Lower leg skin (tissue), 4 donors: ENCODE measurements around the gene FOXC2. TPM values are rescaled to one million over a fixed set of nuclear protein-coding genes. Genes with fewer than 3 reads are reported as not detected.

Experiments
- DNase-seq, 2 donors: peaks; one replicate each; pipeline ENCODE4 v3.0.0-alpha.2; 2019; ENCODE audit warnings: low spot score in 2 of 2
- H3K4me3 ChIP-seq: fragments of 200-600 bp; sonication (generic); 2 replicates; pipeline ENCODE4 v1.5.1; 2017; ENCODE audit warnings: mild to moderate bottlenecking, low read depth; ENCODE audit not compliant: poor library complexity, severe bottlenecking
- POLR2A ChIP-seq, 2 donors: fragments of 450-650 bp; IDR thresholded peaks; one replicate each; pipeline ENCODE4 v1.6.1; 2016 to 2017; ENCODE audit warnings: antibody characterized with exemption in 2 of 2, mild to moderate bottlenecking in 1 of 2, moderate library complexity in 1 of 2
- WGBS, 2 donors: methylation state at CpG; one replicate each; pipeline ENCODE4 v1.1.5; 2018; 5-methylcytosine and 5-hydroxymethylcytosine counted together
- intact Hi-C: fragments of 100-400 bp; cut with DNase I; formaldehyde crosslinking; loops from one replicate; pipeline ENCODE4 v1.15.0; 2023; ENCODE audit warnings: low total_unique reads
- total RNA-seq, 4 donors: library from RNA; depleted of rRNA; stranded (reverse); fragments of >200 nt; gene quantifications; one replicate each; pipeline ENCODE4 v1.1.0, GENCODE V29; 2016
- TF ChIP-seq, protein P1 (sequence below), 3 donors: fragments of 450-650 bp; IDR thresholded peaks; one replicate each; pipeline ENCODE4 v1.5.1; 2016; ENCODE audit warnings: antibody characterized with exemption in 3 of 3, mild to moderate bottlenecking in 3 of 3, moderate library complexity in 2 of 3

FOXC2 gene
- total RNA-seq, 4 donors from 2014 or later, result 0.16 to 0.32 (median 0.17) TPM; not detected in 1

- 67 to 79% methylated on average over 2 of the region's 2 CpGs for WGBS, 2 donors
- intact Hi-C loops, result no loop called here
- TF ChIP-seq, protein P1, sequence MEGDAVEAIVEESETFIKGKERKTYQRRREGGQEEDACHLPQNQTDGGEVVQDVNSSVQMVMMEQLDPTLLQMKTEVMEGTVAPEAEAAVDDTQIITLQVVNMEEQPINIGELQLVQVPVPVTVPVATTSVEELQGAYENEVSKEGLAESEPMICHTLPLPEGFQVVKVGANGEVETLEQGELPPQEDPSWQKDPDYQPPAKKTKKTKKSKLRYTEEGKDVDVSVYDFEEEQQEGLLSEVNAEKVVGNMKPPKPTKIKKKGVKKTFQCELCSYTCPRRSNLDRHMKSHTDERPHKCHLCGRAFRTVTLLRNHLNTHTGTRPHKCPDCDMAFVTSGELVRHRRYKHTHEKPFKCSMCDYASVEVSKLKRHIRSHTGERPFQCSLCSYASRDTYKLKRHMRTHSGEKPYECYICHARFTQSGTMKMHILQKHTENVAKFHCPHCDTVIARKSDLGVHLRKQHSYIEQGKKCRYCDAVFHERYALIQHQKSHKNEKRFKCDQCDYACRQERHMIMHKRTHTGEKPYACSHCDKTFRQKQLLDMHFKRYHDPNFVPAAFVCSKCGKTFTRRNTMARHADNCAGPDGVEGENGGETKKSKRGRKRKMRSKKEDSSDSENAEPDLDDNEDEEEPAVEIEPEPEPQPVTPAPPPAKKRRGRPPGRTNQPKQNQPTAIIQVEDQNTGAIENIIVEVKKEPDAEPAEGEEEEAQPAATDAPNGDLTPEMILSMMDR (IDR thresholded peaks at IDR 0.05), result no peak
- TF ChIP-seq POLR2A (IDR thresholded peaks at IDR 0.05), result no peak
- H3K4me3 ChIP-seq, result no peak overlapping the region
- peak in 1 of 2 donors; percentile 31 for DNase-seq
Observed at GRCh38 chr16:86601356-86601755, 34.7 kb downstream of the FOXC2 start.

DNA sequence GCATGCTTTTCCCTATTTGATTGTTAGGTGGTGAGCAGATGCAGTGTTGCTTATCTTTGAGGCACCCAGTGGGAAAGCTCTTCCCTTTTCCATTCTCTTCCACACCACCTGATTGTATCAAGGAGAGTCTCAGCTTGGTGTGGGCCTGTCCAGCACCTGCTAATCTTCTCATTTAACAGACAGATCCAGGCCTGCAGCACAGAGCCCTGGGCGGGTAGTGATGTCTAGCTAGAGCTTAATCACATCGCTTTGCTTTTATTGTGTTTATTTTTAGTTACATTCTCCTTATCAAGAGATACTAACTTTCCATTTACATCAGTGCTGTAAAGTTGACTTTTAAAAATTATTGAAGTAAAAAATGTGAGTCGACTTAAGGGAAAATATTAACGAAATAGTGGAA is 35.9 kb downstream of the FOXC2 start:
- no peak overlapping the region for H3K4me3 ChIP-seq
- peak in 1 of 2 donors; percentile 23 for DNase-seq
- TF ChIP-seq POLR2A (IDR thresholded peaks at IDR 0.05), result no peak
- TF ChIP-seq, protein P1 (IDR thresholded peaks at IDR 0.05), result no peak
- intact Hi-C loops, result no loop called here
- 55 to 63% methylated on average over 4 of the region's 4 CpGs for WGBS, 2 donors

DNA sequence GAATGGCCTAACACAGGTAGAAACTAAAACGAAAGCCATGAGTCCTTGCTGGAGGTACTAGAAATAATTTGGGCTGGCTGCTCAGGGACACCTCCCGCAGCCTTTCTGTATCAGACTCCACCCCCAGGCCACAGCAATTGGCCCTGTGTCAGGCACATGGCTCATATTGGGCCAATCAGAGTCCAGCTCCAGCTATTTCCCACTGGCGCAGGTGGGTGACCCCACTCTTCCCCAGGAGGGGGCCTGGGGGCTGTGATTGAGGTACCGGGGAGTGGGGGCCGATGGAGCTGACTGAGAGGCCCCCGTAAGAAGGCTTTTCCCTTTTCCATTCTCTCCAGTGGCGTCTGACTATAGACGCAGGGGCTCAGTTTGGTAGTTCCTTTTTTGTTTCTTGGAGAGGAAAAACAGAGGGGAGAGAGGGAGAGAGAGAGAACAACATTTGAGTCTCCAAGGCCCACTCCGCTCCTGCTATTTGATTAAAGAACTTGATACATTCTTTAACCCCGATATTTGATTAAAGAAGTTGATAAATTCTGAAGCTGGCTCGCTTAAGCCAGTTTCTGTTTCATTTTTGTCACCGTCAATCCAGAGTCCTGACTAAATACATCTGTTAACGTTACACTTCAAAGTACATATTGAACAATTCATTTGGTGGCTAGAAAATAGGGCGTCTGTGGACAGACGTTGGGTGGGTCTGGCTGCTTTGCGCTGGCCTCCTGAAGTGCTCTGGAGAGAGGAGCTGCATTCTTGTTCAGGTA is 38.0 kb downstream of the FOXC2 start:
- WGBS, 2 donors, result 48 to 54% methylated on average over 16 of the region's 16 CpGs
- peak in 1 of 2 donors; percentile 78 for DNase-seq
- intact Hi-C loops, result no loop called here
- TF ChIP-seq POLR2A (IDR thresholded peaks at IDR 0.05), result no peak
- TF ChIP-seq, protein P1 (IDR thresholded peaks at IDR 0.05), result no peak
- no peak overlapping the region for H3K4me3 ChIP-seq

- DNase-seq, result no peak
- WGBS, 2 donors, result 93 to 100% methylated on average over 3 of the region's 3 CpGs
- H3K4me3 ChIP-seq, result no peak overlapping the region
- intact Hi-C loops, result no loop called here
- TF ChIP-seq, protein P1 (IDR thresholded peaks at IDR 0.05), result no peak
- no peak for TF ChIP-seq POLR2A (IDR thresholded peaks at IDR 0.05)
Observed at GRCh38 chr16:86605950-86606349, 39.3 kb downstream of the FOXC2 start.

- TF ChIP-seq POLR2A (IDR thresholded peaks at IDR 0.05), result no peak
- TF ChIP-seq, protein P1 (IDR thresholded peaks at IDR 0.05), result no peak
- DNase-seq, result peak in 1 of 2 donors; percentile 21
- H3K4me3 ChIP-seq, result no peak overlapping the region
- intact Hi-C loops, result no loop called here
- 47 to 52% methylated on average over 2 of the region's 2 CpGs for WGBS, 2 donors
Observed at GRCh38 chr16:86608301-86608747, 41.7 kb downstream of the FOXC2 start.
